Gastroesophageal sphincter (tissue), 3 donors: Measurements from ENCODE around the gene TIMM8A.

Source experiments
- POLR2AphosphoS5 ChIP-seq: sonication (generic); formaldehyde crosslinking; IDR thresholded peaks from one replicate; pipeline ENCODE4 v1.6.1; 2017; ENCODE audit warnings: antibody characterized with exemption
- TF ChIP-seq, protein P1 (sequence below), 4 experiments: fragments of 200-600 bp in 2 of 4; fragments of 450-650 bp in 2 of 4; sonication (generic) in 1 of 4; IDR thresholded peaks; one replicate each; pipeline ENCODE4 v1.5.1; 2017 to 2019; ENCODE audit warnings: antibody characterized with exemption in 4 of 4, mild to moderate bottlenecking in 2 of 4, moderate library complexity in 2 of 4

DNA sequence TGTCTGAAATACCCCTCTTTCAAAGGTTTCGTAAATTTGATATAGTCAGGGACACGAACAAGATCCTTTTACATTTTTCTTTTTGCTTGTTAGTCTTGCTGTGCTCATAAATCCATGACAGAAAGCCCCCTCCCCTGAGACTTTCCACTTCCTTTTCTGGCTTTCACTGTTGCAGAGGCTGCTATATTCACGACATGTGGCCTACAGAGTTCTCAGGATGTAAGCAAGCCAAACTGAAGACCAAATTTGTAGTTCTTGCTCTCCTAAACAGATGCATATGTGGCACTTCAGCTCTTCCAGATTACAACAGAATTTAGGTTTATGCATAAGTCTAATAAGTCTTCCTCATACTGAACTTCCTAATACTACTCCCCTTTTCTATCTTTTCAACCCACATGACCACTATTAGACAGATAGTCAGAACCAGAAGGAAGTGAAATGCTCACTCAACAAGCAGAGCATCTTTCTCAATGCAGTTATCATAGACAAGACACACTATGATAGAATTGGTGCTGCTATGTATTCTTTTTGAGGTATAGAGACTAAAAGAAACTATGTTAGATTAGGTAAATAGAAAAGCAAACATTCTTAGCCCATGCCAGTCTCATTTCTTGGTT, 22.5 kb upstream of the TIMM8A start:
- TF ChIP-seq, protein P1, sequence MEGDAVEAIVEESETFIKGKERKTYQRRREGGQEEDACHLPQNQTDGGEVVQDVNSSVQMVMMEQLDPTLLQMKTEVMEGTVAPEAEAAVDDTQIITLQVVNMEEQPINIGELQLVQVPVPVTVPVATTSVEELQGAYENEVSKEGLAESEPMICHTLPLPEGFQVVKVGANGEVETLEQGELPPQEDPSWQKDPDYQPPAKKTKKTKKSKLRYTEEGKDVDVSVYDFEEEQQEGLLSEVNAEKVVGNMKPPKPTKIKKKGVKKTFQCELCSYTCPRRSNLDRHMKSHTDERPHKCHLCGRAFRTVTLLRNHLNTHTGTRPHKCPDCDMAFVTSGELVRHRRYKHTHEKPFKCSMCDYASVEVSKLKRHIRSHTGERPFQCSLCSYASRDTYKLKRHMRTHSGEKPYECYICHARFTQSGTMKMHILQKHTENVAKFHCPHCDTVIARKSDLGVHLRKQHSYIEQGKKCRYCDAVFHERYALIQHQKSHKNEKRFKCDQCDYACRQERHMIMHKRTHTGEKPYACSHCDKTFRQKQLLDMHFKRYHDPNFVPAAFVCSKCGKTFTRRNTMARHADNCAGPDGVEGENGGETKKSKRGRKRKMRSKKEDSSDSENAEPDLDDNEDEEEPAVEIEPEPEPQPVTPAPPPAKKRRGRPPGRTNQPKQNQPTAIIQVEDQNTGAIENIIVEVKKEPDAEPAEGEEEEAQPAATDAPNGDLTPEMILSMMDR (IDR thresholded peaks at IDR 0.05) = no peak
- no peak for TF ChIP-seq POLR2AphosphoS5
